Epithelial cell of prostate (primary cell): ENCODE results near the gene C2orf80.
"Not testable (repeated sequence)": the region's sequence is repeated elsewhere in the genome, so short reads cannot be mapped to it uniquely, and the experiment has no call there.

Experiments used
- DNase-seq: peaks from one replicate; pipeline ENCODE4 v3.0.0-alpha.2; 2011; ENCODE audit warnings: low read depth, low spot score
- H3K27ac ChIP-seq: fragments of 450-650 bp; 2 replicates; pipeline ENCODE4 v1.5.1; 2017; ENCODE audit warnings: mild to moderate bottlenecking

The C2orf80 gene

GRCh38 chr2:208138334-208138733, 51.5 kb downstream of the C2orf80 start:
- DNase-seq, H3K27ac ChIP-seq: not testable (repeated sequence)

GRCh38 chr2:208136716-208137094, 53.1 kb downstream of the C2orf80 start:
- DNase-seq = no peak
- H3K27ac ChIP-seq = no peak overlapping the region

GRCh38 chr2:208135794-208136715, 53.8 kb downstream of the C2orf80 start:
- no peak overlapping the region for H3K27ac ChIP-seq
- DNase-seq = no peak

- no peak for DNase-seq
- H3K27ac ChIP-seq = no peak overlapping the region
These were observed 54.8 kb downstream of the C2orf80 start for GRCh38 chr2:208134928-208135586.

- DNase-seq = no peak
- H3K27ac ChIP-seq = no peak overlapping the region
These were observed 59.1 kb downstream of the C2orf80 start for GRCh38 chr2:208130712-208131110.

- DNase-seq = no peak
- no peak within 1 kb of the TSS for H3K27ac ChIP-seq
These were observed 59.8 kb downstream of the C2orf80 start, which contains the start of gene CRYGC for GRCh38 chr2:208129744-208130711. TSS of gene CRYGC (minus strand) at chr2:208129828. CDS start at chr2:208129792, 36 bp downstream.

- DNase-seq = no peak
- no peak overlapping the region for H3K27ac ChIP-seq
These were observed 61.7 kb downstream of the C2orf80 start for GRCh38 chr2:208128136-208128535.

- no peak overlapping the region for H3K27ac ChIP-seq
- DNase-seq = no peak
These were observed 62.7 kb downstream of the C2orf80 start for GRCh38 chr2:208127090-208127489.

GRCh38 chr2:208125251-208125650, 64.6 kb downstream of the C2orf80 start:
- H3K27ac ChIP-seq = no peak overlapping the region
- DNase-seq = no peak

GRCh38 chr2:208124013-208124715, 65.7 kb downstream of the C2orf80 start, which contains the start of gene CRYGD:
TSS of gene CRYGD (minus strand) at chr2:208124524. CDS start at chr2:208124473, 51 bp downstream.
- not testable (repeated sequence) for H3K27ac ChIP-seq, DNase-seq

- no peak for DNase-seq
- no peak overlapping the region for H3K27ac ChIP-seq
These were observed 67.6 kb downstream of the C2orf80 start for GRCh38 chr2:208122248-208122647.

GRCh38 chr2:208118918-208119317, 70.9 kb downstream of the C2orf80 start:
- no peak for DNase-seq
- no peak overlapping the region for H3K27ac ChIP-seq

- DNase-seq, H3K27ac ChIP-seq: not testable (repeated sequence)
These were observed 72.4 kb downstream of the C2orf80 start for GRCh38 chr2:208117390-208117789.
